Activated naive CD8-positive, alpha-beta T cell treated with anti-CD3 and anti-CD28 coated beads, Interleukin-2, amount 50 U/mL, for 24 hours (primary cell): Measurements from ENCODE around the gene TRIP12.
A peak's percentile ranks its signal among the peaks of the same experiment; 100 is the strongest.
"Not testable (repeated sequence)": the region's sequence is repeated elsewhere in the genome, so short reads cannot be mapped to it uniquely, and the experiment has no call there.

Source experiments
- ATAC-seq: fragments of 150-1000 bp; cut with Tn5 transposase; one replicate; pipeline ENCODE4 v1.10.0; 2021
- DNase-seq: peaks from one replicate; pipeline ENCODE4 v3.0.0; 2021
- H3K27ac Mint-ChIP-seq: one replicate; pipeline ENCODE4 v1.8.0; 2021; ENCODE audit warnings: mild to moderate bottlenecking, mixed read lengths
- H3K27me3 Mint-ChIP-seq: one replicate; pipeline ENCODE4 v1.8.0; 2021; ENCODE audit warnings: mixed read lengths
- H3K36me3 Mint-ChIP-seq: one replicate; pipeline ENCODE4 v1.8.0; 2021; ENCODE audit warnings: low read depth, mixed read lengths
- H3K4me1 Mint-ChIP-seq: one replicate; pipeline ENCODE4 v1.8.0; 2021; ENCODE audit warnings: mixed read lengths
- H3K4me3 Mint-ChIP-seq: one replicate; pipeline ENCODE4 v1.8.0; 2021; ENCODE audit warnings: mild to moderate bottlenecking, moderate library complexity, mixed read lengths
- H3K9me3 Mint-ChIP-seq: one replicate; pipeline ENCODE4 v1.8.0; 2021; ENCODE audit warnings: mixed read lengths

Gene TRIP12

GRCh38 chr2:229802785-229803184, 119.0 kb downstream of the TRIP12 start:
- no peaks in the 10 kb centered on the region for H3K27me3 Mint-ChIP-seq
- peaks cover 57% of the 10 kb centered on the region for H3K36me3 Mint-ChIP-seq
- H3K4me1 Mint-ChIP-seq = no peaks in the 10 kb centered on the region
- no peak overlapping the region for H3K27ac Mint-ChIP-seq
- no peak for DNase-seq
- no peak overlapping the region for H3K4me3 Mint-ChIP-seq
- no peak for ATAC-seq
- no peaks in the 10 kb centered on the region for H3K9me3 Mint-ChIP-seq

GRCh38 chr2:229800997-229801754, 120.6 kb downstream of the TRIP12 start:
- Mint-ChIP-seq H3K4me3 (no peak overlapping the region), H3K27ac (no peak overlapping the region), H3K4me1 (no peaks in the 10 kb centered on the region), H3K27me3 (no peaks in the 10 kb centered on the region), H3K9me3 (no peaks in the 10 kb centered on the region), H3K36me3 (peaks cover 57% of the 10 kb centered on the region)
- DNase-seq (peak; percentile 72), ATAC-seq (no peak)

GRCh38 chr2:229798446-229799155, 123.2 kb downstream of the TRIP12 start:
- no peak overlapping the region for H3K27ac Mint-ChIP-seq
- H3K4me1 Mint-ChIP-seq = no peaks in the 10 kb centered on the region
- no peaks in the 10 kb centered on the region for H3K27me3 Mint-ChIP-seq
- peaks cover 61% of the 10 kb centered on the region for H3K36me3 Mint-ChIP-seq
- no peak for DNase-seq
- H3K9me3 Mint-ChIP-seq = no peaks in the 10 kb centered on the region
- H3K4me3 Mint-ChIP-seq = no peak overlapping the region
- no peak for ATAC-seq

GRCh38 chr2:229795058-229795457, 126.8 kb downstream of the TRIP12 start:
- no peak overlapping the region for H3K4me3 Mint-ChIP-seq
- H3K9me3 Mint-ChIP-seq = no peaks in the 10 kb centered on the region
- peaks cover 71% of the 10 kb centered on the region for H3K36me3 Mint-ChIP-seq
- no peaks in the 10 kb centered on the region for H3K27me3 Mint-ChIP-seq
- no peak overlapping the region for H3K27ac Mint-ChIP-seq
- DNase-seq (no peak), ATAC-seq (no peak)
- peaks cover 4% of the 10 kb centered on the region for H3K4me1 Mint-ChIP-seq

- Mint-ChIP-seq H3K27ac (no peak overlapping the region), H3K27me3 (no peaks in the 10 kb centered on the region), H3K4me3 (no peak overlapping the region), H3K36me3 (peaks cover 71% of the 10 kb centered on the region), H3K9me3 (no peaks in the 10 kb centered on the region), H3K4me1 (peaks cover 8% of the 10 kb centered on the region)
- ATAC-seq (no peak), DNase-seq (no peak)
Observed at GRCh38 chr2:229794636-229795035, 127.2 kb downstream of the TRIP12 start.

- ATAC-seq = not testable (repeated sequence)
Observed at GRCh38 chr2:229786289-229786688, 135.5 kb downstream of the TRIP12 start.

GRCh38 chr2:229784791-229785190, 137.0 kb downstream of the TRIP12 start:
- peaks cover 14% of the 10 kb centered on the region for H3K4me1 Mint-ChIP-seq
- ATAC-seq = no peak
- DNase-seq = no peak
- H3K4me3 Mint-ChIP-seq = no peak overlapping the region
- H3K36me3 Mint-ChIP-seq = peaks cover 44% of the 10 kb centered on the region
- no peaks in the 10 kb centered on the region for H3K27me3 Mint-ChIP-seq
- H3K9me3 Mint-ChIP-seq = no peaks in the 10 kb centered on the region
- peak overlapping the region; percentile 24 for H3K27ac Mint-ChIP-seq

More at GRCh38 chr2:229786289-229786688, 135.5 kb downstream of the TRIP12 start:
- H3K27ac Mint-ChIP-seq, H3K27me3 Mint-ChIP-seq, H3K4me3 Mint-ChIP-seq, H3K9me3 Mint-ChIP-seq, DNase-seq: not testable (repeated sequence)
- Mint-ChIP-seq H3K36me3 (peaks cover 42% of the 10 kb centered on the region), H3K4me1 (peaks cover 20% of the 10 kb centered on the region)

- H3K27ac Mint-ChIP-seq = no peak overlapping the region
- no peaks in the 10 kb centered on the region for H3K27me3 Mint-ChIP-seq
- no peak overlapping the region for H3K4me3 Mint-ChIP-seq
- peaks cover 46% of the 10 kb centered on the region for H3K36me3 Mint-ChIP-seq
- peaks cover 5% of the 10 kb centered on the region for H3K4me1 Mint-ChIP-seq
- no peaks in the 10 kb centered on the region for H3K9me3 Mint-ChIP-seq
- no peak for ATAC-seq
- no peak for DNase-seq
Observed at GRCh38 chr2:229783108-229783721, 138.6 kb downstream of the TRIP12 start.

GRCh38 chr2:229780856-229781773, 140.7 kb downstream of the TRIP12 start:
- peaks cover 12% of the 10 kb centered on the region for H3K4me1 Mint-ChIP-seq
- no peak overlapping the region for H3K4me3 Mint-ChIP-seq
- ATAC-seq = peak; percentile 28

GRCh38 chr2:229779650-229780049, 142.2 kb downstream of the TRIP12 start:
- ATAC-seq = no peak
- H3K4me1 Mint-ChIP-seq = peaks cover 21% of the 10 kb centered on the region
- no peak overlapping the region for H3K27ac Mint-ChIP-seq
- no peaks in the 10 kb centered on the region for H3K27me3 Mint-ChIP-seq
- H3K9me3 Mint-ChIP-seq = no peaks in the 10 kb centered on the region
- DNase-seq = no peak
- peaks cover 57% of the 10 kb centered on the region for H3K36me3 Mint-ChIP-seq
- H3K4me3 Mint-ChIP-seq = no peak overlapping the region

More at GRCh38 chr2:229780856-229781773, 140.7 kb downstream of the TRIP12 start:
- no peaks in the 10 kb centered on the region for H3K9me3 Mint-ChIP-seq
- H3K27me3 Mint-ChIP-seq = no peaks in the 10 kb centered on the region
- no peak for DNase-seq
- H3K27ac Mint-ChIP-seq = no peak overlapping the region
- peaks cover 57% of the 10 kb centered on the region for H3K36me3 Mint-ChIP-seq

GRCh38 chr2:229777716-229778115, 144.1 kb downstream of the TRIP12 start:
- Mint-ChIP-seq H3K27me3 (no peaks in the 10 kb centered on the region), H3K36me3 (peaks cover 69% of the 10 kb centered on the region), H3K9me3 (no peaks in the 10 kb centered on the region), H3K4me3 (no peak overlapping the region), H3K4me1 (peaks cover 16% of the 10 kb centered on the region), H3K27ac (no peak overlapping the region)
- no peak for ATAC-seq
- no peak for DNase-seq

- peaks cover 76% of the 10 kb centered on the region for H3K36me3 Mint-ChIP-seq
- DNase-seq = no peak
- no peak for ATAC-seq
- no peaks in the 10 kb centered on the region for H3K27me3 Mint-ChIP-seq
- H3K27ac Mint-ChIP-seq = peak overlapping the region; percentile 46
- no peaks in the 10 kb centered on the region for H3K9me3 Mint-ChIP-seq
- no peak overlapping the region for H3K4me3 Mint-ChIP-seq
- peaks cover 16% of the 10 kb centered on the region for H3K4me1 Mint-ChIP-seq
Observed at GRCh38 chr2:229775614-229776313, 146.0 kb downstream of the TRIP12 start.

- Mint-ChIP-seq H3K27me3 (no peaks in the 10 kb centered on the region), H3K9me3 (no peaks in the 10 kb centered on the region), H3K36me3 (peaks cover 69% of the 10 kb centered on the region), H3K4me3 (no peak overlapping the region), H3K27ac (no peak overlapping the region), H3K4me1 (peaks cover 16% of the 10 kb centered on the region)
- DNase-seq (no peak), ATAC-seq (no peak)
Observed at GRCh38 chr2:229774237-229774636, 147.6 kb downstream of the TRIP12 start.
